HG03354 (cell line): Measurements from ENCODE around the gene DNMT3L.

Experiments used
- ATAC-seq: cut with Tn5 transposase; IDR thresholded peaks from one replicate; pipeline ENCODE4 v1.9.1; 2021; ENCODE audit warnings: mild to moderate bottlenecking; ENCODE audit not compliant: unreplicated experiment, poor library complexity, severe bottlenecking

The DNMT3L gene

DNA sequence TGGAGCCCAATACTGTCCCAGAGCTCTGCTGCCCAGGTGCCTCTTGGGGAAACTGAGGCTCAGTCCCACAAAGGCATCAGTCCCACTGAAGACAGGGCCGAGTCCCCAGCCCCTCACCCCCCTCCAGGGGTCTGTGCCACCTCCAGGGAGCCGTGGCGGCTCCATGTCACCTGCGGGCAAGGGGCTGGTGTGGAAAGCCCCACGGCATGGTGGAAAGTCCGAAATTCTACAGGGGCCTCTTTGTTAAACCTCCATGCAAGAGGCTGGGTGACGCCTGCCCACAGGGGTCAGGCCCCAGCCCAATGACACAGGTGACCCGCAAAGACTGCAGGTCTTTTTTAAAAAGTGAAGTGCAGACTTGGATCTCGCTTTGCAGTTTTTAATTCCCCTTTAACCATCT lies 20.7 kb upstream of the DNMT3L start:
- no peak for ATAC-seq

GRCh38 chr21:44281801-44282200 lies 20.1 kb upstream of the DNMT3L start:
- ATAC-seq = no peak

- no peak for ATAC-seq
Observed at GRCh38 chr21:44279354-44280260, 17.9 kb upstream of the DNMT3L start.

DNA sequence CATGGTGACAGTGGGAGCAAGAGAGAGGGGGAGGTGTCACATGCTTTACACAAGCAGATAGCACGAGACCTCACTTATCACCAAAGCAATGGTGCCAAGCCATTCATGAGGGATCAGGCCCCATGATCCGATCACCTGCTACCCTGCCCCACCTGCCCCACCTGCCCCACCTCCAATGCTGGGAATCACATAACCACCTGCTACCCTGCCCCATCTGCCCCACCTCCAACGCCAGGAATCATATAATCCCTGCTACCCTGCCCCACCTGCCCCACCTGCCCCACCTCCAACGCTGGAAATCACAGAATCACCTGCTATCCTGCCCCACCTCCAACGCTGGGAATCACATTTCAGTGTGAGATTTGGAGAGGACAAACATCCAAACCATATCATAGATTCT lies 13.3 kb upstream of the DNMT3L start:
- ATAC-seq = no peak

GRCh38 chr21:44273046-44273445 lies 11.3 kb upstream of the DNMT3L start:
- no peak for ATAC-seq

DNA sequence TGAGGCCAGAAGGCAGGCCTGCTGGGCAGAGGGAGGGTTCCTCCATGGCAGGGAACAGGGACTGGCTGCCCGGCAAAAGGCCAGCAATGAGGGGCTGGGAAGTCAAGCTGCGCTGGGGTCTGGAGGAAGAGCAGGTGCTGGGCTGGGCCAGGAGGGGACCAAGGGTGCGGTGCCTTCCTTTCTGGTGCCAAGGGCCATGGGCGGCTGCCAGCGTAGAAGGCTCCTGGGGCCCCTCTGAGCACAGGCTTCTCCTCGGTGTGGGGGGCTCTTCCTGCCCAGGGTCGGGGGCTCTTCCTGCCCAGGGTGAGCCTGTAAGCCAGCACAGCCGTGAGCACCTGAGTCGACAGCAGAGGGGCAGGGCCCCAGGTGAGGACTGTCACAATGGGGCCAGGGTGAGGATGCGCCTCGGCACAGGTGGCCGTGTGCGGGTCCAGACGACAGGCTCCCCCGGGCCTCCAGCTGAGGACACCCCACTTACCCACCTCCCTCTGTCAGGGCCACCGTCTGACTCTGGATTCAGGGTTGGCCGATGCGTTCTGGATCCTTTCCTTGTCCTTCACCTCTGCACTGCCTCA lies 10.7 kb upstream of the DNMT3L start:
- ATAC-seq = no peak

DNA sequence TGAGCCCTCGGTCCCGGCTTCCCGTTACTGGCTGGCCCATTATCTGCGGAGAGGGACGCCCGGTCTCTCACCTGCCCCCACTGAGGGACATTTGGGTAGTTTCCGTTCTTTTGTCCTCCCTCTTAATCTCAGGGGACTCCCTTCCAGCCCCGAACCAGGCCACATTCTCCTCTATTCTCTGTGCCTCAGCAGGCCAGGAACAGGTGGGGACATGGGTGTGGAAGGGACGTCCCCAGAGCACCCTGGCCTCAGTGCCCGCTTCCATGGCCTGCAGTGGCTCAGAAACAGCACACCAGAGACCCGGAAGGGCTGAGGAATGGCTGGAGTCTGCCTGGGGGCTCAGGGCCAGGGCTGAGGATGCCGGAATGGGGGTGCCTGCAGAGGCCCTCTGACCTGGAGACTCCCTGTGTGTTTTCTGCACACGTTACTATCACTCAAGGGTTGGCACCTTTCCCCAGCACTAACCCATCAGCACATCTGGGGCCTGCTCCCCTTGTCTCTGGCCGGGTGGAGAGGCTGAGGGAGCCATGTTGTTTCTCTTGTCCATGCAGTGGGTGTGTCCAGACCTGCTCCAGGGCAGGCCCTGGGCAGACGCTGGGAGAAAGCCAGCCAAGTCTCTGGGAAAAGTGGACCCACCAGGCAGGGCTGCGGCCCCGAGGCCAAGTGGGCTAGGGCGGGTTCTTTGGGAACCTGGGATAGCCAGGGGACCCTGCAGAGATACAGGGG lies 10.0 kb upstream of the DNMT3L start:
- no peak for ATAC-seq

- no peak for ATAC-seq
Observed at GRCh38 chr21:44269090-44269489, 7.4 kb upstream of the DNMT3L start.

DNA sequence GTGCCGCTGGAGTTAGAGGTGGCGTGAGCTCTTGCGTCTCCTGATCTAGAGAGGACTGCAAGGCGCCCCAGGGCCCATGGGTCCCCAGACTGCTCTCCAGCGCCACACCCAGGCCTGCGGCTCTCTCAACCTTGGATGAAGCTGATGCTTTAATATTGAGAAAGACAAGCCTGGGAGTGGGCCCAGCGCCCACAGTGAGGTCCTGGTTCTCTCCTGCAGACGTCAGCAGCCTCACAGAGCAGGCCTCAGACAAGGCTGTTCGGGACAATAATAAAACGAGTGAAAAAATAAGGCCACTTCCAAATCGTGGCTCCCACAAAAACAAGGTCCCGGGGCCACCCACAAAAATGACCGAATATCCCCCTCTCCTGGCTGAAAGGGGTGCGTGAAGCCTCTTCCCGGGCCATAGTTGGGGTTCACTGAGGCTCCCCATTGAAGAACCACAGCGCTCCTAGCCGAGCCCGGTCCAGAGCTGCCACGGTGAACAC lies 6.0 kb upstream of the DNMT3L start:
- ATAC-seq = no peak

DNA sequence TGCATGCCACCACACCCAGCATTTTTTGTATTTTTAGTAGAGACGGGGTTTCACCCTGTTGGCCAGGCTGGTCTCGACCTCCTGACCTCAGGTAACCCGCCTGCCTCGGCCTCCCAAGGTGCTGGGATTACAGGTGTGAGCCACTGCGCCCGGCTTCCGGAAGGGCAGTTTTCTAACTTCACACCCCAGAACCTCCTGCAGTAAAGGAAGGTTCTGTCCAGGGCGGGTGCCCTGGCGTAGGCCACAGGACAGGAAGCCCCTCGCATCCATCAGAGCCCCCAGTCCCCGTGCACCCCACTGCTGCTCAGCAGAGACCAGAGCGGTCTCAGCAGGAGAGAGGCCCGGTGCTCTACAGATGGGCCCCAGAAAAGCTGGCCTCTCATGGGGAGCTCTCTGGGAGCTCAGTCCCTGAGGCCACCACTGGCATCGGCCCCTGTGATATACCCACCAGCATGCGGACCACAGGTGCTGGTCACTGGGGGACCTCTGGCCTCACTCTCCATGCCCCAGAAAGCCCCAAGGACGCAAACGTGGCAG lies 4.1 kb upstream of the DNMT3L start:
- ATAC-seq = no peak

DNA sequence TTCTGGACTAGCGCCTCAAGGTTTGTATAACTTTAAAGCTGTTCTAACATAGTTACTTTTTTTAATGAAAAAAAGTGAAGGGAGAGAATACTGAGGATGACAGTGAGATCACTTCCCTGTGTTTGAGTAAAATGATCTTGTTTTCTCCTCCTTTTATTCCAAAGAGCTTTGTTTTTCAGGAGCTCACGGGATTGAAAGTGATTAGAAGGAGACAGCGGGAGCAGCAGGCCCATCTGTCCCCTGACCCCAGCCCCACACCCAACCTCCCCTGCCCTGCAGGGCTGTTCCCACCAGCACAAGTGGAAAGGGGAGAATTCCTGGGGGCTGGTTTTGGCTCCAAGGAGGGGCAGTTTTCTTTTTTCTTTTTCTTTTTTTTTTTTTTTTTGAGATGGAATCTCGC lies 2.1 kb upstream of the DNMT3L start:
- no peak for ATAC-seq

- no peak for ATAC-seq
Observed at GRCh38 chr21:44263221-44263760, 1.6 kb upstream of the DNMT3L start.

GRCh38 chr21:44262338-44263056 lies 800 bp upstream of the DNMT3L start:
- no peak for ATAC-seq

DNA sequence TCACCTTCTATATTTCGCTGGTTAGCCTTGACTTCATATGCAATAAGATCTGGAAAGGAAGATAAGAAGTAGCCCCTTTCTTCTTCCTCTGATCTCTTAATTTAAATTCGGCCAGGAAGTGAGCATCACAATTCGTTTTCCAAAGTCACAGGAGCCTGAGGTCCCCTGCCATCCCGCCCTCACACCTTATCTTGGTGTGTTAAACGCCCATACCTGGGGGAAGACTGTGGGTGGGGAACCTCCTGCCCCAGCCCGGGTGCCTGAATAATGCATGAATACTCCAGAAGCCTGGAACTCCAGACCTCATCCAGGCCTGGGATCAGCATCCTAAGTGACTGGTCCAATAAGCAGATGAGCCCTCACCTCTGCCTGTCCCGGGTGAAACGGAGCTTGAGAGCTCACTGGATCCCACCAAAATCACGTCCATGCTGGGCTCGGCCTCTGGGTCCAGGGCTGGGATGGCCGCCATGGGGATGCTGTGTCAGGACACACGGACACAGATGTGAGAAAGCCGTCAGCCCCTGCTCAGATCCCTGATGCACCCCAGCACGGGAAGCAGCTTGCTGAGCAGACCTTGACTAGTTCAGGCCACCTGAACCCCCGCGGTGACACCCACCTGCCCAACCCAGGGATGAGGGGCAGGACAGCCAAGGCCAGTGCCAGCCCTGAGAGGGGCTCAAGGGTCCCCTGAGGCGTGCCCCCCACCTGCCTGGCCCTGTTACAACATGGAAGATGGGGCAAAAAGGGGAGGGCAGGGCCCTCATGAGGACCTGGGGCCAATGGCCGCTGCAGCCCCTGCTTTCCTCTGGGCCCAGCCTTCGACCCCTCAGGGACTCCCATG lies 686 bp downstream of the DNMT3L start:
- ATAC-seq = no peak

DNA sequence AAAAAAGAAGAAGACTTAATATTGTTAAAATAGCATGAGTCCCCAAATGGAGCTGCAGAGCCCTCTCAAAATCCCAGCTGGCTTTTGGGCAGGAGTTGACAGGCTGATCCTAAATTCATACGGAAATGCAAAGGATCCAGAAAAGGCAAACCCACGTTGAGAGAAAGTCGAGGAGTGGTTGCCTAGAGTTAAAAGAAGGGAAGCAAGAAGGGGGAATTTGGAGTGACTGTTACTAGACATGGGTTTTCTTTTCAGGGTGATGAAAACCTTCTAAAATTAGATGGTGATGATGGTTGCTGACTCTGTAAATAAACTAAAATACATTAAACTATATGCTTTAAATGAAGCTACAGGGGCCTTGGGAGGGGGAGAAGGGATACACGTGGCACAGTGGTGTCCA lies 1.6 kb downstream of the DNMT3L start:
- no peak for ATAC-seq

DNA sequence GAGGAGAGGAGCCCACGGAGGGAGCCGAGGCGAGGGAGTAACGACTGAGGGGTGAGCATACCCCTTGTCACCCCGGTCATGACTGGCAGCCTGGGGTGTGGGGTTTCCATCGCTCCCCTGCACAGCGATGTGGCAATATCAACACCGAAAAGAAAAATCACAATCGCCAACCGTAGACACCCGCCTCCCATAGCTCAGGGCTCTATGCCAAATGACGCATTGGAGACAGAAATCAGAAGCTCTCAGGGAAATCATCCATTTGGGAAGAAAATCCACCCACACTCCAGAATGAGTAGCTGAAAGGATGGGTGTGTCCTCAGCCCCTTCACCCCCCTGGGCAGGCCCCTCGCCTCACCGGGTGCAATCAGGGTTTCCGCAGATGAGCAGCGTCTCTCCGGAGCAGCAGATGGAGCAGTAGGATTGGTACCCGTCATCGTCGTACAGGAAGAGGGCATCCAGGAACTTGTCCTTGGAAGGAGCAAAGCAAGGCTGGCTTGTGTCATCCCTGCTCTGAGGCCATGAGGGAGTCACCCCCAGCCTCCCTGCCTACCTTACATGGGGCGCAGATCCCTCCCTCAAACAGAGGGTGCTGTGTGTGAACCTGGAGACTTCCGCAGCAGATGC lies 2.5 kb downstream of the DNMT3L start:
- ATAC-seq = no peak

DNA sequence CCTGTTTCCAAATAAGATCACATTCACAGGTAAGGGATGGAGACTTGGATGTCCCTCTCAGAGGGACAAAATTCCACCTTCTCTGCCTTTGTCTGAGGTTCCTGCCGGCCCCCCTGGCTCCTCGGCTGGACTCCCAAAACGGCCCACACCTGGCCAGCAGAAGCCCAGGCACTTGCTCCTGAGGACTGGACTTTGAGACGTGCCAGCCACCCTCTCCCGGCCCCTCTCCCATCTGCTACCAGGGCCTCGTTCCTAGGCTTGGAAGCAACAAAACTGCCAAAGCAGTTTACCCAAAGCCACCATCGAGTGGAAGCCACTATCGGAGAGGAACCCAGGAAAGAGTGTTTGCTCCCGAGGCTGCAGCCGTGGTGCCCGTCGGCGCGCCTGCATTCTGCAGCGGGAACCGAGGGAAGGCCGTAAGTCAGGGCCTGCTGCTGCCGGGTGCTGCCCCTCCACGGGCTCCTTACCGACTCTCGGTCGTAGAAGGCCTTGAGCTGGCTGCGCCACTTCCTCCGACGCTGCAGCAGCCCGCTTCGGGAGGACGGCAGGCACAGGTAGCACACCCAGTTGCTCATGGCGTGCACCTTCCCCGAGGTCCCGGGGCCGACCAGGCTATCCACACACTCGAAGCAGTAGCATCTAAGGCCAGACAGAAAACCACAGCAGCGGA lies 3.5 kb downstream of the DNMT3L start:
- ATAC-seq = no peak

GRCh38 chr21:44255511-44255981 lies 6.2 kb downstream of the DNMT3L start:
- ATAC-seq = no peak
